HFFc6 (cell line): Measurements from ENCODE around the gene PTPRC. TPM values are rescaled to one million over a fixed set of nuclear protein-coding genes. Genes with fewer than 3 reads are reported as not detected.

Experiments used
- DNase-seq: peaks from one replicate; pipeline ENCODE4 v3.0.0-alpha.2; 2018
- H3K27ac Mint-ChIP-seq: 2 replicates; pipeline ENCODE4 v1.8.0; 2020; ENCODE audit warnings: mild to moderate bottlenecking, mixed read lengths
- H3K27me3 Mint-ChIP-seq: 2 replicates; pipeline ENCODE4 v1.8.0; 2021; ENCODE audit warnings: mild to moderate bottlenecking, moderate library complexity, mixed read lengths; ENCODE audit not compliant: insufficient read depth
- H3K36me3 Mint-ChIP-seq: 2 replicates; pipeline ENCODE4 v1.8.0; 2021; ENCODE audit warnings: low read depth, mixed read lengths
- H3K4me1 Mint-ChIP-seq: 2 replicates; pipeline ENCODE4 v1.8.0; 2020; ENCODE audit warnings: low read depth, mixed read lengths
- H3K4me3 Mint-ChIP-seq: 2 replicates; pipeline ENCODE4 v1.8.0; 2020; ENCODE audit warnings: mild to moderate bottlenecking, moderate library complexity, mixed read lengths
- H3K9me3 Mint-ChIP-seq: 2 replicates; pipeline ENCODE4 v1.8.0; 2020; ENCODE audit warnings: mild to moderate bottlenecking, mixed read lengths
- CTCF ChIP-seq: fragments of 200-600 bp; sonication (generic); IDR thresholded peaks from 2 replicates; pipeline ENCODE4 v1.5.0; 2021; ENCODE audit warnings: antibody characterized with exemption, mild to moderate bottlenecking
- total RNA-seq, 6 experiments: library from RNA; stranded (reverse); fragmentation: NEBNext Ultra II Directional; extraction: Animal tissue kit (Norgen Biotek cat#: 25700); gene quantifications; 2 replicates in 1 of 6; 3 replicates in 5 of 6; pipeline ENCODE4 v1.2.3, GENCODE V29; 2021

The PTPRC gene
- total RNA-seq, 6 experiments from 2014 or later, result 0.19 to 0.96 (median 0.79) TPM

- Mint-ChIP-seq H3K9me3 (no peaks in the 10 kb centered on the region), H3K36me3 (no peaks in the 10 kb centered on the region), H3K27me3 (no peaks in the 10 kb centered on the region; the same call in 1 of the 2 replicates), H3K27ac (peak overlapping the region; percentile 25), H3K4me3 (no peak overlapping the region), H3K4me1 (peaks cover 17% of the 10 kb centered on the region)
- no peak for TF ChIP-seq CTCF
- peak; percentile 82 for DNase-seq
These were observed 74.2 kb downstream of the PTPRC start for GRCh38 chr1:198713081-198713480.

- H3K4me3 Mint-ChIP-seq, result no peak overlapping the region
- no peaks in the 10 kb centered on the region; the same call in 1 of the 2 replicates for H3K27me3 Mint-ChIP-seq
- no peak for DNase-seq
- no peaks in the 10 kb centered on the region for H3K36me3 Mint-ChIP-seq
- H3K27ac Mint-ChIP-seq, result no peak overlapping the region
- H3K4me1 Mint-ChIP-seq, result peaks cover 17% of the 10 kb centered on the region
- no peaks in the 10 kb centered on the region for H3K9me3 Mint-ChIP-seq
- TF ChIP-seq CTCF, result no peak
These were observed 75.4 kb downstream of the PTPRC start for GRCh38 chr1:198714271-198714670.

- H3K36me3 Mint-ChIP-seq, result no peaks in the 10 kb centered on the region
- no peak for TF ChIP-seq CTCF
- H3K27ac Mint-ChIP-seq, result no peak overlapping the region
- no peak for DNase-seq
- no peak overlapping the region for H3K4me3 Mint-ChIP-seq
- peaks cover 17% of the 10 kb centered on the region for H3K4me1 Mint-ChIP-seq
- no peaks in the 10 kb centered on the region for H3K9me3 Mint-ChIP-seq
- H3K27me3 Mint-ChIP-seq, result no peaks in the 10 kb centered on the region
These were observed 77.2 kb downstream of the PTPRC start for GRCh38 chr1:198716051-198716450.

- no peak overlapping the region for H3K27ac Mint-ChIP-seq
- no peak overlapping the region for H3K4me3 Mint-ChIP-seq
- no peak for TF ChIP-seq CTCF
- H3K9me3 Mint-ChIP-seq, result no peaks in the 10 kb centered on the region
- DNase-seq, result no peak
- no peaks in the 10 kb centered on the region for H3K27me3 Mint-ChIP-seq
- no peaks in the 10 kb centered on the region for H3K36me3 Mint-ChIP-seq
- H3K4me1 Mint-ChIP-seq, result peaks cover 13% of the 10 kb centered on the region
These were observed 78.7 kb downstream of the PTPRC start for GRCh38 chr1:198717510-198717909.

- H3K4me1 Mint-ChIP-seq, result peaks cover 27% of the 10 kb centered on the region
- H3K27me3 Mint-ChIP-seq, result no peaks in the 10 kb centered on the region; the same call in 1 of the 2 replicates
- no peak overlapping the region for H3K27ac Mint-ChIP-seq
- no peak overlapping the region for H3K4me3 Mint-ChIP-seq
- TF ChIP-seq CTCF, result no peak
- H3K36me3 Mint-ChIP-seq, result no peaks in the 10 kb centered on the region
- no peak for DNase-seq
- H3K9me3 Mint-ChIP-seq, result no peaks in the 10 kb centered on the region
These were observed 84.3 kb downstream of the PTPRC start for GRCh38 chr1:198723127-198723526.

- Mint-ChIP-seq H3K4me1 (peaks cover 27% of the 10 kb centered on the region), H3K4me3 (no peak overlapping the region), H3K27me3 (no peaks in the 10 kb centered on the region; the same call in 1 of the 2 replicates), H3K27ac (no peak overlapping the region), H3K9me3 (no peaks in the 10 kb centered on the region), H3K36me3 (no peaks in the 10 kb centered on the region)
- no peak for DNase-seq
- TF ChIP-seq CTCF, result no peak
These were observed 86.2 kb downstream of the PTPRC start for GRCh38 chr1:198725090-198725489.
